ENCODE data around the gene PCF11.

DNA sequence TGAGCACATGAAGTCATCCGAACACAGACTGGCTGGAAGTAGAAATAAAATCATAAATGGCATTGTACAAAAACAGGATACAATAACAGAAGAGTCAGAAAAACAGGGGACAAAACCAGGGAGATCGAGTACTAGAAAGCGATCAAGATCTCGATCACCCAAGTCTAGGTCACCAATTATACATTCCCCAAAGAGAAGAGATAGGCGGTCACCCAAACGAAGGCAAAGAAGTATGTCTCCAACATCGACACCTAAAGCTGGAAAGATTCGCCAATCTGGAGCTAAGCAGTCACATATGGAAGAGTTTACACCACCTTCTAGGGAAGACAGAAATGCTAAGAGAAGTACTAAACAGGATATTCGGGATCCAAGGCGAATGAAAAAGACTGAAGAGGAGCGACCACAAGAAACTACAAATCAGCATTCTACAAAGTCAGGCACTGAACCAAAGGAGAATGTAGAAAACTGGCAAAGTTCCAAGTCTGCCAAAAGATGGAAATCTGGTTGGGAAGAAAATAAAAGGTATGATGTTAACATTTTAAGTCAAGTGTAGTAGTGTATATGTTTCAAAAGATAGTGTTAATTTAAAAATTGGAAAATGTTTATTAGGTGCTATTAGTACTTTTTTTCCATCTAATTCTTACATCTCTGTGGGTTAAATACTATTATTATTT lies 9.4 kb downstream of the PCF11 start:
- TF ChIP-seq ZNF274 (IDR thresholded peaks at IDR 0.05; ENCODE audit: low read depth, low read length), result no peak
- TF ChIP-seq YY1 (IDR thresholded peaks at IDR 0.05; ENCODE audit: insufficient read depth, insufficient read length), result no peak
- no peak for TF ChIP-seq SUZ12 (IDR thresholded peaks at IDR 0.05; ENCODE audit: extremely low read depth, insufficient read depth, insufficient read length)

Data from NT2/D1 (cell line).